CD4-positive, alpha-beta T cell treated with Interleukin-10 for 1 hour (primary cell): ENCODE measurements around the gene RASA4.
"Not testable (repeated sequence)": the region's sequence is repeated elsewhere in the genome, so short reads cannot be mapped to it uniquely, and the experiment has no call there.

Experiments used
- DNase-seq: peaks from one replicate; pipeline ENCODE4 v3.0.0-alpha.2; 2020

The RASA4 gene

GRCh38 chr7:102604431-102605145, 12.0 kb downstream of the RASA4 start:
- DNase-seq, result not testable (repeated sequence)

- DNase-seq, result not testable (repeated sequence)
Observed at GRCh38 chr7:102602317-102602716, 14.2 kb downstream of the RASA4 start.

- not testable (repeated sequence) for DNase-seq
Observed at GRCh38 chr7:102599699-102600098, 16.9 kb downstream of the RASA4 start.

- not testable (repeated sequence) for DNase-seq
Observed at GRCh38 chr7:102596036-102596435, 20.5 kb downstream of the RASA4 start.

GRCh38 chr7:102593637-102594334, 22.8 kb downstream of the RASA4 start:
- not testable (repeated sequence) for DNase-seq

- DNase-seq, result peak; percentile 75
Observed at GRCh38 chr7:102592477-102593019, 24.0 kb downstream of the RASA4 start.

- DNase-seq, result not testable (repeated sequence)
Observed at GRCh38 chr7:102589857-102590256, 26.7 kb downstream of the RASA4 start.

GRCh38 chr7:102583495-102583894, 33.1 kb downstream of the RASA4 start:
- not testable (repeated sequence) for DNase-seq

- not testable (repeated sequence) for DNase-seq
Observed at GRCh38 chr7:102581722-102582121, 34.8 kb downstream of the RASA4 start.

GRCh38 chr7:102578486-102578885, 38.1 kb downstream of the RASA4 start:
- not testable (repeated sequence) for DNase-seq

GRCh38 chr7:102577315-102578240, 39.0 kb downstream of the RASA4 start:
- not testable (repeated sequence) for DNase-seq

GRCh38 chr7:102576363-102576762, 40.2 kb downstream of the RASA4 start:
- not testable (repeated sequence) for DNase-seq

GRCh38 chr7:102574607-102575006, 41.9 kb downstream of the RASA4 start:
- not testable (repeated sequence) for DNase-seq

GRCh38 chr7:102572261-102573239, 44.0 kb downstream of the RASA4 start, which contains the start of gene POLR2J3:
Gene POLR2J3 (minus strand): TSS chr7:102572583. CDS start chr7:102572521, 62 bp downstream.
- peak; percentile 97 for DNase-seq

GRCh38 chr7:102568620-102569019, 47.9 kb downstream of the RASA4 start:
- DNase-seq, result not testable (repeated sequence)

- not testable (repeated sequence) for DNase-seq
Observed at GRCh38 chr7:102550808-102551422, 65.6 kb downstream of the RASA4 start, which contains the start of gene SPDYE2. Gene SPDYE2 (plus strand): TSS chr7:102551226. CDS start chr7:102553256, 2,030 bp downstream.

- DNase-seq, result not testable (repeated sequence)
Observed at GRCh38 chr7:102546353-102546752, 70.2 kb downstream of the RASA4 start.

- not testable (repeated sequence) for DNase-seq
Observed at GRCh38 chr7:102545288-102545687, 71.3 kb downstream of the RASA4 start.

- DNase-seq, result not testable (repeated sequence)
Observed at GRCh38 chr7:102544372-102544771, 72.2 kb downstream of the RASA4 start.

GRCh38 chr7:102543596-102543995, 73.0 kb downstream of the RASA4 start, which contains the start of gene UPK3BL2:
Gene UPK3BL2 (minus strand): TSS chr7:102543696. CDS start chr7:102543636, 60 bp downstream.
- not testable (repeated sequence) for DNase-seq
